ENCODE results near the gene RPL35A.

GRCh38 chr3:197913641-197914380 lies 36.2 kb upstream of the RPL35A start:
- no peak for TF ChIP-seq CTCF (IDR thresholded peaks at IDR 0.05; ENCODE audit: control extremely low read depth in 1 of 3, insufficient read depth in 1 of 3, low read depth in 1 of 3, low read length in 3 of 3)
- no peak for TF ChIP-seq EZH2 (IDR thresholded peaks at IDR 0.05; ENCODE audit: low read depth, low read length, severe bottlenecking)
- TF ChIP-seq YY1 (IDR thresholded peaks at IDR 0.05; ENCODE audit: low read depth, low read length) = no peak
- no peak for TF ChIP-seq POLR2A (IDR thresholded peaks at IDR 0.05; ENCODE audit: control extremely low read depth in 1 of 2, low read depth in 2 of 2, low read length in 2 of 2)
- no peak for TF ChIP-seq JUN (IDR thresholded peaks at IDR 0.05; ENCODE audit: low read depth, low read length)
- TF ChIP-seq CREB1 (IDR thresholded peaks at IDR 0.05) = no peak
- no peak for TF ChIP-seq SRF (IDR thresholded peaks at IDR 0.05; ENCODE audit: low read depth, low read length)
- no peak for TF ChIP-seq HDAC2 (IDR thresholded peaks at IDR 0.05; ENCODE audit: borderline replicate concordance in 1 of 2, low read depth in 2 of 2, low read length in 2 of 2)
- no peak for TF ChIP-seq SIN3A (conservative IDR thresholded peaks at IDR 0.05 in 1 of 2, IDR thresholded peaks at IDR 0.05 in 1 of 2; ENCODE audit: low read depth in 1 of 2, low read length in 2 of 2)
- no peak for TF ChIP-seq POU5F1 (IDR thresholded peaks at IDR 0.05; ENCODE audit: low read depth, low read length)
- no peak for TF ChIP-seq TCF12 (IDR thresholded peaks at IDR 0.05; ENCODE audit: low read depth, low read length)
- TF ChIP-seq PHF8 (conservative IDR thresholded peaks at IDR 0.05; ENCODE audit: low read depth, low read length) = no peak
- TF ChIP-seq EP300 (IDR thresholded peaks at IDR 0.05; ENCODE audit: borderline replicate concordance in 1 of 2, low read depth in 2 of 2, low read length in 2 of 2) = no peak
- no peak for TF ChIP-seq USF2 (IDR thresholded peaks at IDR 0.05; ENCODE audit: low read length)
